ENCODE measurements around the gene AUH. TPM values are rescaled to one million over a fixed set of nuclear protein-coding genes. Genes with fewer than 3 reads are reported as not detected.
"Not testable (repeated sequence)": the region's sequence is repeated elsewhere in the genome, so short reads cannot be mapped to it uniquely, and the experiment has no call there.

AUH gene
- total RNA-seq, 1 experiment from 2014 or later, result 29.2 TPM

DNA sequence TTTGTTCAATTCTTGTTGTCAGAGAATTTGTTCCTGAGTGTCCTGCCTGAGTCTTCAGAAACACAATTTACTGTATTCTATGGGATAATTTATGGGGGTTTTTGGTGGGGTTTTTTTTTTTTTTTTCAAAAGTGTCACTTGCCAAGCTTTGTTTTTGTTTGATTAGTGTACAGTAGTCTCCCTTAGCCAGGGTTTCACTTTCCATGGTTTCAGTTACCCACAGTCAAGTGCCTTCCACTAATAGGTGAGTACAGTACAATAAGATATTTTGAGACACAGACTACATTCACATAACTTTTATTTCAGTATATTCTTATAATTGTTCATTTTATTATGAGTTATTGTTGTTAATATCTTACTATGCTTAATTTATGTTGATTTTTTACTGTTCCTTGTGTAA is 25.0 kb upstream of the AUH start:
- no peak overlapping the region for H3K27ac ChIP-seq (ENCODE audit: low read length)
- no peaks in the 10 kb centered on the region for H3K36me3 ChIP-seq (ENCODE audit: insufficient read depth, low read length)
- no peaks in the 10 kb centered on the region for H3K79me2 ChIP-seq (ENCODE audit: low read length)

DNA sequence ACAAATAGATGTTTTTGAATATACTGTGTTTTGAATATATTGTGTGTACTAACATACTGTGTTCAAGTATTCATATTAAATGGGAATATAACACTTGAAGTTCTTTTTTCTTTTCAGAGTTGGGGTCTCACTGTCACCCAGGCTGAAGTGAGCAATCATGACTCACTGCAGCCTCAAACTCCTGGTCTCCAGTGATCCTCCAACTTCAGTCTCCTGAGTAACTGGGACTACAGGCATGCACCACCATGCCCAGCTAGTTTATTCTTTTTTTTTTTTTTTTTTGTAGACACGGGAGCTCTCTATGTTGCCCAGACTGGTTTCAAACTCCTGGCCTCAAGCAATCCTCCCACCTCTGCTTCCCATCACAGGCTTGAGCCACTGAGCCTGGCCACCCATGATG is 23.2 kb upstream of the AUH start:
- H3K4me3 ChIP-seq (ENCODE audit: low read length), result no peak overlapping the region
- H3K36me3 ChIP-seq (ENCODE audit: insufficient read depth, low read length), result no peaks in the 10 kb centered on the region
- no peaks in the 10 kb centered on the region for H3K79me2 ChIP-seq (ENCODE audit: low read length)
- DNase-seq, result no peak
- no peak overlapping the region for H3K4me2 ChIP-seq (ENCODE audit: low read depth, low read length, poor library complexity, severe bottlenecking)
- no peaks in the 10 kb centered on the region for H3K9me2 ChIP-seq (replicated peaks; ENCODE audit: insufficient read depth, low read length)
- no peak overlapping the region for H2AFZ ChIP-seq (ENCODE audit: low read length)
- H3K9ac ChIP-seq (ENCODE audit: low read length), result no peak overlapping the region
- H4K20me1 ChIP-seq (ENCODE audit: insufficient read depth, low read depth, low read length), result no peaks in the 10 kb centered on the region
- no peak overlapping the region for H3K27ac ChIP-seq (ENCODE audit: low read length)
- no peaks in the 10 kb centered on the region for H3K4me1 ChIP-seq (ENCODE audit: low read length)
- H3K9me3 ChIP-seq (ENCODE audit: low read length), result no peaks in the 10 kb centered on the region
- H3K27me3 ChIP-seq (ENCODE audit: low read length), result no peaks in the 10 kb centered on the region

More for the DNA sequence above, 25.0 kb upstream of the AUH start:
- Histone ChIP-seq H3K9ac (ENCODE audit: low read length) (no peak overlapping the region), H3K4me1 (ENCODE audit: low read length) (no peaks in the 10 kb centered on the region), H3K27me3 (ENCODE audit: low read length) (no peaks in the 10 kb centered on the region), H3K4me2 (ENCODE audit: low read depth, low read length, poor library complexity, severe bottlenecking) (no peak overlapping the region), H2AFZ (ENCODE audit: low read length) (no peak overlapping the region), H3K9me2 (replicated peaks; ENCODE audit: insufficient read depth, low read length) (no peaks in the 10 kb centered on the region), H4K20me1 (ENCODE audit: insufficient read depth, low read depth, low read length) (no peaks in the 10 kb centered on the region), H3K4me3 (ENCODE audit: low read length) (no peak overlapping the region), H3K9me3 (ENCODE audit: low read length) (no peaks in the 10 kb centered on the region)
- no peak for DNase-seq

DNA sequence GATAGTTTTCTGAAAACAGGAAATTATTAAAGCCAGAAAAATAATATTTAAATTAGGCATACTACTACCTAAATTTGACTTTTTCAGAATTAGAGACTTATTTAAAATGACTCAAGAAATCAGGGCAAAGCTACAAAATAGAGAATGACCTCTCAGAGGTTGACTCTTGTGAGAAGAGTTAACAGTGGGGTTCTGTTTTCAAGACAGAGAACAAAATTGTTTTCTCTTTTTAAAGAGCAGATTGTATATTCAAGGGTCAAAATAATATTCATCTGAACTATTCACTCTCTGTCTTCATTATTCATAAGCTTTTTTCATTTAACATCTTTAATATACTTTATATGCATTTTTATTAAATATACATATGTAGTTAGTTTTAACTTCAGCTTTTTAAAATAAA is 21.9 kb upstream of the AUH start:
- H4K20me1 ChIP-seq (ENCODE audit: insufficient read depth, low read depth, low read length), result no peaks in the 10 kb centered on the region
- no peaks in the 10 kb centered on the region for H3K36me3 ChIP-seq (ENCODE audit: insufficient read depth, low read length)
- no peak overlapping the region for H3K4me2 ChIP-seq (ENCODE audit: low read depth, low read length, poor library complexity, severe bottlenecking)
- DNase-seq, result no peak
- H3K9me3 ChIP-seq (ENCODE audit: low read length), result no peaks in the 10 kb centered on the region
- H3K79me2 ChIP-seq (ENCODE audit: low read length), result no peaks in the 10 kb centered on the region
- no peak overlapping the region for H3K9ac ChIP-seq (ENCODE audit: low read length)
- no peaks in the 10 kb centered on the region for H3K9me2 ChIP-seq (replicated peaks; ENCODE audit: insufficient read depth, low read length)
- H2AFZ ChIP-seq (ENCODE audit: low read length), result no peak overlapping the region
- no peak overlapping the region for H3K27ac ChIP-seq (ENCODE audit: low read length)
- H3K4me3 ChIP-seq (ENCODE audit: low read length), result no peak overlapping the region
- no peaks in the 10 kb centered on the region for H3K27me3 ChIP-seq (ENCODE audit: low read length)
- H3K4me1 ChIP-seq (ENCODE audit: low read length), result no peaks in the 10 kb centered on the region

DNA sequence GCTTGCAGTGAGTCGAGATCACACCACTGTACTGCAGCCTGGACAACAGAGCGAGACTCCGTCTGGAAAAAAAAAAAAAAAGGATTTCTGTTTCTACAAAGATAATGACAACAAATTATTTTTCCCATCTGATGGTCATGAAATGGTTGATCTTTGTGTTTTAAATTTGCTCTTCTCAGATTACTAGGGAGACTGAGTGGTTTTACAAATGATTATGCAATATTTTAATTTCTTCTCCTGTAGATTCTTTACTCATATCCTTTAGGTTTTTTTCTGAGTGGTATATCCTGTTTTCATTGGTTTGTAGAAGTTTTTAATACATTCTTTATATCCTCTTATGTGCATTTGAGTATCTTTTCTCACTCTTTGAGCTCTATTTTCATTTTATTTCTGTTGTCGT is 20.6 kb upstream of the AUH start:
- Histone ChIP-seq H3K4me2 (ENCODE audit: low read depth, low read length, poor library complexity, severe bottlenecking) (no peak overlapping the region), H3K9me3 (ENCODE audit: low read length) (no peaks in the 10 kb centered on the region), H3K27ac (ENCODE audit: low read length) (no peak overlapping the region), H3K27me3 (ENCODE audit: low read length) (no peaks in the 10 kb centered on the region), H3K36me3 (ENCODE audit: insufficient read depth, low read length) (no peaks in the 10 kb centered on the region), H4K20me1 (ENCODE audit: insufficient read depth, low read depth, low read length) (no peaks in the 10 kb centered on the region), H3K9me2 (replicated peaks; ENCODE audit: insufficient read depth, low read length) (no peaks in the 10 kb centered on the region), H3K4me1 (ENCODE audit: low read length) (no peaks in the 10 kb centered on the region), H2AFZ (ENCODE audit: low read length) (no peak overlapping the region), H3K79me2 (ENCODE audit: low read length) (no peaks in the 10 kb centered on the region), H3K4me3 (ENCODE audit: low read length) (no peak overlapping the region), H3K9ac (ENCODE audit: low read length) (no peak overlapping the region)
- no peak for DNase-seq

DNA sequence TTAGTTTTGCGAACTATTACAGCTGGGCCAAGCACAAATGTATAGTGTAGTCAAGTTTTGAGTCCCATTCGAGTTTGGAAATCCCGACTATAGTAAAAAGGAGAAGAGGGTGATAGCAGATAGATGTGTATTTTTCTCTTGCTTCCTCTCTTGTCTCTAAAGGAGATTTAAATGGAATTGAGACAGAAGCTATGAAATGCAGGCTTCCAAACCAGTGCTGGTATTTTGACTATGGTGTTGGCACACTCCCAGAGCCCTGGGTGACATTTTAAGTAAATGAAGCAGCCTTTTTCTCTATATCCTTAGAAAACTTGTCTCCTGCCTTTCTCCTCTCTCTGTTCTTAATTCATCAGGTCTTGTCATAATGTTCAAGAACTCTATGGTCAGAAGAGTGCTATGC is 17.7 kb upstream of the AUH start:
- Histone ChIP-seq H3K9ac (ENCODE audit: low read length) (no peak overlapping the region), H3K4me2 (ENCODE audit: low read depth, low read length, poor library complexity, severe bottlenecking) (no peak overlapping the region), H3K27me3 (ENCODE audit: low read length) (no peaks in the 10 kb centered on the region), H3K27ac (ENCODE audit: low read length) (no peak overlapping the region), H3K79me2 (ENCODE audit: low read length) (no peaks in the 10 kb centered on the region), H3K4me1 (ENCODE audit: low read length) (peaks cover 3% of the 10 kb centered on the region; the same call in 1 of the 2 replicates), H3K9me2 (replicated peaks; ENCODE audit: insufficient read depth, low read length) (no peaks in the 10 kb centered on the region), H2AFZ (ENCODE audit: low read length) (no peak overlapping the region), H3K4me3 (ENCODE audit: low read length) (no peak overlapping the region), H3K9me3 (ENCODE audit: low read length) (no peaks in the 10 kb centered on the region), H4K20me1 (ENCODE audit: insufficient read depth, low read depth, low read length) (no peaks in the 10 kb centered on the region), H3K36me3 (ENCODE audit: insufficient read depth, low read length) (no peaks in the 10 kb centered on the region)
- no peak for DNase-seq

DNA sequence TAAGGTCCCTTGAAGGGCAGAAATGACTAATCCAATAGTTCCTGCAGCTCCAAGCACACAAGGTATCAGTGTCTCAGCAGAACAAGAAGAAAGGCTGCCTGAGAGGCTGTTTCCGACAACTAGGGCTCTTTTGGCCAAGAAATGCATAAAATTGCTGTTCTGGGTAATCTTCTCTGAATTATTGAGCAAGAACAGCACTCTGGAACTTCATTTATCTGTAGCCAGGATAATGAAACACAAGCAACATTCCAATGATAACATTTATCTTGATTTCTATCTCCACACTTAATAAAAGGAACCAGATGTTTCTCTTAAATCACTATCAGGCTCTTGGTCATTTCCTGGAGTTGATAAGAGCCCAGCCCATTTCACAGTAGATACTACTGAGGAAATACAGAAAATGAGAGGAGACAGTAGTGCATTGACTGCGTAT is 17.0 kb upstream of the AUH start:
- H3K4me3 ChIP-seq (ENCODE audit: low read length), result no peak overlapping the region
- H4K20me1 ChIP-seq (ENCODE audit: insufficient read depth, low read depth, low read length), result no peaks in the 10 kb centered on the region
- H3K27me3 ChIP-seq (ENCODE audit: low read length), result no peaks in the 10 kb centered on the region
- no peaks in the 10 kb centered on the region for H3K79me2 ChIP-seq (ENCODE audit: low read length)
- no peaks in the 10 kb centered on the region for H3K36me3 ChIP-seq (ENCODE audit: insufficient read depth, low read length)
- no peak overlapping the region for H3K4me2 ChIP-seq (ENCODE audit: low read depth, low read length, poor library complexity, severe bottlenecking)
- no peak overlapping the region for H2AFZ ChIP-seq (ENCODE audit: low read length)
- H3K9me3 ChIP-seq (ENCODE audit: low read length), result no peaks in the 10 kb centered on the region
- no peak for DNase-seq
- H3K4me1 ChIP-seq (ENCODE audit: low read length), result peaks cover 3% of the 10 kb centered on the region; the same call in 1 of the 2 replicates
- no peaks in the 10 kb centered on the region for H3K9me2 ChIP-seq (replicated peaks; ENCODE audit: insufficient read depth, low read length)
- no peak overlapping the region for H3K27ac ChIP-seq (ENCODE audit: low read length)
- no peak overlapping the region for H3K9ac ChIP-seq (ENCODE audit: low read length)

DNA sequence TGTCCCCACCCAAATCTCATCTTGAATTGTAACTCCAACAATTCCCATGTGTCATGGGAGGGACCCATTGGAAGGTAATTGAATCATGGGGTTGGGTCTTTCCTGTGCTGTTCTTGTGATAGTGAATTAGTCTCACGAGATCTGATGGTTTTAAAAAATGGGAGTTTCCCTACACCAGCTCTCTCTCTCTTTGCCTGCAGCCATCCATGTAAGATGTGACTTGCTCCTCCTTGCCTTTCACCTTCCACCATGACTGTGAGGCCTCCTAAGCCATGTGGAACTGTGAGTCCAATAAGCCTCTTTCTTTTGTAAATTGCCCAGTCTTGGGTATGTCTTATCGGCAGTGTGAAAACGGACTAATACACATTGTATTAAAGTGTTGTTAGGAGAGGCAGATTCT is 16.3 kb upstream of the AUH start:
- not testable (repeated sequence) for H3K4me2 ChIP-seq (ENCODE audit: low read depth, low read length, poor library complexity, severe bottlenecking); H3K4me1 ChIP-seq (ENCODE audit: low read length); H3K36me3 ChIP-seq (ENCODE audit: insufficient read depth, low read length); H3K27me3 ChIP-seq (ENCODE audit: low read length); H2AFZ ChIP-seq (ENCODE audit: low read length); H4K20me1 ChIP-seq (ENCODE audit: insufficient read depth, low read depth, low read length); H3K27ac ChIP-seq (ENCODE audit: low read length); DNase-seq; H3K79me2 ChIP-seq (ENCODE audit: low read length); H3K9me2 ChIP-seq (replicated peaks; ENCODE audit: insufficient read depth, low read length); H3K9ac ChIP-seq (ENCODE audit: low read length); H3K9me3 ChIP-seq (ENCODE audit: low read length); H3K4me3 ChIP-seq (ENCODE audit: low read length)

DNA sequence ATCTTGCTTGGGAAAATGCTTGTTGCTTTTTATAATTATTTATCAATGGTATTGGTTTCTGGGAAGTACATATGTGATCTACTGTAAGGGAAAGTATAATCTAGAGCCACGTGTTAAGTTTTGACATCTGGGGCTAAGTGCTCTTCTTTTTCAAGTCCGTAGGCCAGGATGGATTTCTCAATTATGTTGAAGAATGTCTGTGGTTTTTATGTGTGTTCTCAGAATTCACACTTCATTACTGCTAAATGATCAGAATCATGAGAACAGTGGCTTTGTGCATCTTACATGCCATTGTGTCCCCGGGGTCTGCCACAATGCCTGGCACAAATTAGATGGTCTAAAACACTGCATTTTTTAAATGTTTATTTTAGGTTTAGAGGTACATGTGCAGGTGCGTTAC is 14.5 kb upstream of the AUH start:
- H3K36me3 ChIP-seq (ENCODE audit: insufficient read depth, low read length), result no peaks in the 10 kb centered on the region
- H3K4me1 ChIP-seq (ENCODE audit: low read length), result peaks cover 3% of the 10 kb centered on the region; the same call in 1 of the 2 replicates
- no peaks in the 10 kb centered on the region for H3K9me3 ChIP-seq (ENCODE audit: low read length)
- no peak overlapping the region for H3K27ac ChIP-seq (ENCODE audit: low read length)
- H3K4me2 ChIP-seq (ENCODE audit: low read depth, low read length, poor library complexity, severe bottlenecking), result no peak overlapping the region
- H3K27me3 ChIP-seq (ENCODE audit: low read length), result no peaks in the 10 kb centered on the region
- H3K9ac ChIP-seq (ENCODE audit: low read length), result no peak overlapping the region
- H3K4me3 ChIP-seq (ENCODE audit: low read length), result no peak overlapping the region
- H2AFZ ChIP-seq (ENCODE audit: low read length), result no peak overlapping the region
- no peaks in the 10 kb centered on the region for H3K79me2 ChIP-seq (ENCODE audit: low read length)
- H3K9me2 ChIP-seq (replicated peaks; ENCODE audit: insufficient read depth, low read length), result no peaks in the 10 kb centered on the region
- no peak for DNase-seq
- no peaks in the 10 kb centered on the region for H4K20me1 ChIP-seq (ENCODE audit: insufficient read depth, low read depth, low read length)

DNA sequence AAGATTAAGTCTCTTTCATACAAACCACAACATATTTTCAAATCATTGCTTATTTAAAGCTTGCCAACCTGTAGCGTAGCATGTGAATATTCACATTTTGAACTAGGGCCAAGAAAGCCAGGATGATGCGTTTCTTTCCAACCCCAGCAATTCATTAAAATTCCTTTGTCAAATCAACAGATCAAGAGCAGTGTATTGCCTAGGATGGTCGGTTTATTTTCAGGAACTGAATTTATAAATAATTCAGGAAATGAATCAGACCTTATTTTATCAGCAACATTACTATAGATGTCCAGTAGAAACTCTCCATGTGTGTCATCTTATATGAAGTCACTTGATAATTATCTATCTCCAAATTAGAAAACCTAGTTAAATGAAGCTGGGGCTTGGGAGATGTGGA is 13.2 kb upstream of the AUH start:
- no peaks in the 10 kb centered on the region for H3K9me2 ChIP-seq (replicated peaks; ENCODE audit: insufficient read depth, low read length)
- no peaks in the 10 kb centered on the region for H3K9me3 ChIP-seq (ENCODE audit: low read length)
- no peak overlapping the region for H3K4me3 ChIP-seq (ENCODE audit: low read length)
- H3K27me3 ChIP-seq (ENCODE audit: low read length), result no peaks in the 10 kb centered on the region
- H3K36me3 ChIP-seq (ENCODE audit: insufficient read depth, low read length), result no peaks in the 10 kb centered on the region
- no peak overlapping the region for H2AFZ ChIP-seq (ENCODE audit: low read length)
- no peak for DNase-seq
- H3K4me2 ChIP-seq (ENCODE audit: low read depth, low read length, poor library complexity, severe bottlenecking), result no peak overlapping the region
- H3K9ac ChIP-seq (ENCODE audit: low read length), result no peak overlapping the region
- H3K4me1 ChIP-seq (ENCODE audit: low read length), result peaks cover 3% of the 10 kb centered on the region; the same call in 1 of the 2 replicates
- H3K27ac ChIP-seq (ENCODE audit: low read length), result no peak overlapping the region
- no peaks in the 10 kb centered on the region for H4K20me1 ChIP-seq (ENCODE audit: insufficient read depth, low read depth, low read length)
- no peaks in the 10 kb centered on the region for H3K79me2 ChIP-seq (ENCODE audit: low read length)

Data from Karpas-422 (cell line).